ENCODE measurements around the gene NRAP.

NRAP gene

DNA sequence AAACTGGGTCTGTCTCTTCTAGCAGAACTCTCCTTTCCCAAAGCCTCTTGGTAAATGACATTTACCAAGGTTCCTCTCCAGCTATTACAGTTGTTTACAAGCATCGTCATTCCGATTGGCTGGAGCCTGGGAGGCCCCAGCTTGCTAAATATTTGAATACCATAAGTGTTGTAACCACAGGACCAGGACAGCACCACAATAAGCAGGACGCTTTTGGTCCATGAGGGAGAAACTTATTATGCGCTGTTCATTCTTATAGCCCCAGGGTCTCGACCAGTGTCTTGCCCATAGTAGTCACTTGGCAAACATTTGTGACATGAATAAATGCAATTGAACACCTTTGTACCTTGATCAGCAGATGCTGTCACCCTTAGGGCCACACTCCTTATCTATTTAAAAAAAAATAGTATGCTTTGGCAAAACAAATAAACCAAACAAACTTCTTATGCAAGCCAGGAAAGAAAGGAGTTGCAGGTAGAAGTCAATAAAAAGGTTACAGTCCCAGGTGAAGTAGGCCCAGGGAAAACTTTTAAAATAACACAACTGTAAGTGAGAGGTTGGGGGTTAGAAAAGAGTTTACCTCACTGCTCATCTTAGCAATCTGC lies 32.8 kb downstream of the NRAP start:
- no peak for DNase-seq

- no peak for DNase-seq
These were observed 35.2 kb downstream of the NRAP start for GRCh38 chr10:113628607-113629153.

- DNase-seq = no peak
These were observed 36.0 kb downstream of the NRAP start for GRCh38 chr10:113627836-113628235.

DNA sequence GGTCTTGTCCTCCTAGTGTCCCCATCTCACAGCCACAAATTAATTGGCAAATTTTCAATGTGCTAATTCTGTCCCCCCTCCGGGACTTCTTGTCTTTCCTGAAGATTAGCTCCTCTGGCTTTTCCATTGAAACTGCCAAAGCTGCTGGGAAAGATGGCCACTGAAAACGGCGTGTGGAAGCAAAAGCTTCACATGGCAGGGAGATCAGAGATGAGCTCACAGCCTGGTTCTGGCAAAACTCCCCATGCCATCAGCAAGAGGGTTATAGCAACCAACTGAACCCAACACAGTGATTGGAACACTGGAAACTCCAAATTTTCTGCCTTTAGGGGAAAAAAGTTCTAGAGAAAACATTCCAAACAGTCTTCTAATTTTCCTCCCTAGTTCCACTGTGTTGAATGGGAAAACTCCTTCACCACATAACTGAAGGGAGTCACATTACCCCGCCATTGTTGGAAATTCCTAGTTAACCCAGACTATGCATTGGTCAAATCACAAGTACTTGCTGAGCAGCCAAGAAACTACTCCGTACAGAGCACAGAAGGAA lies 37.0 kb downstream of the NRAP start:
- DNase-seq = no peak

- DNase-seq = no peak
These were observed 38.2 kb downstream of the NRAP start for GRCh38 chr10:113625461-113626186.

- no peak for DNase-seq
These were observed 41.0 kb downstream of the NRAP start for GRCh38 chr10:113622831-113623230.

DNA sequence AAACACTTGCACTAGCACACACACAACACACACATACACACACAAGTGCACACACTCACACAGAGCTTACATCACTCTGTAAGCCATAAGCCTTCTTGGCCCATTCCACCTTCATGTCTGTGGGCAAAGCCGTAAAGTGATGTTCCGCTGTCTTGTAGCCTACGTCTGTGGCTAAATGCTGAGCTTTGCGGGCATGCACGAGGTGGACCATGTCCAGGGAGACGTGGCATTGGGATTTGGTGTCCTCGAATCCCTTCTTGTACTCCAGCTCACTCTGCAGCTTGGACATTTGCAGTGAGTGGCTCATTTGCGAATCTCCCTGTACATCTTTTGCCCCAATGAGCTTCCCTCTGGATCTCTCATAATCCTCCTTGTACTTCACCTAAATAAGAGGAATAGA lies 42.0 kb downstream of the NRAP start:
- no peak for DNase-seq

GRCh38 chr10:113620936-113621335 lies 42.9 kb downstream of the NRAP start:
- no peak for DNase-seq

GRCh38 chr10:113620511-113620910 lies 43.3 kb downstream of the NRAP start:
- no peak for DNase-seq

DNA sequence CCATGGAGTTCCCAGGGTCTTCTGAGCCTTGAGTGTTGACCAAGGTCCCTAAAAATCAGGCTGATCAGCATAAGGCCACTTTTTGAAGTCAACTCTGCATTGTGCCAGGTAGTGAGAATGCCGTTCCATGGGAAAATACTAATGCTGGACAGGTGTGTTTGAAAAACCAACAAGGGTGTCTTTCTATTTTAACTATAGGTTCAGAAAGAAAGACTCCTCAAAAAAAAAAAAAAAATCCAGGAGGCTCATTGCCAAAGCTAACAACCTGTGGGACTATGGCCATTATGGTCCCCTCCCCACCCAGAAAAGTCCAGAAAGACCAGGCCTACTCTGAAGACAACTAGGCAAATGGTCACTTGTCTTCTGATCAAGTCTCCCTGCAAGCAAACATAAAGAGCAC lies 44.4 kb downstream of the NRAP start:
- no peak for DNase-seq

- no peak for DNase-seq
These were observed 45.5 kb downstream of the NRAP start for GRCh38 chr10:113618338-113618737.

DNA sequence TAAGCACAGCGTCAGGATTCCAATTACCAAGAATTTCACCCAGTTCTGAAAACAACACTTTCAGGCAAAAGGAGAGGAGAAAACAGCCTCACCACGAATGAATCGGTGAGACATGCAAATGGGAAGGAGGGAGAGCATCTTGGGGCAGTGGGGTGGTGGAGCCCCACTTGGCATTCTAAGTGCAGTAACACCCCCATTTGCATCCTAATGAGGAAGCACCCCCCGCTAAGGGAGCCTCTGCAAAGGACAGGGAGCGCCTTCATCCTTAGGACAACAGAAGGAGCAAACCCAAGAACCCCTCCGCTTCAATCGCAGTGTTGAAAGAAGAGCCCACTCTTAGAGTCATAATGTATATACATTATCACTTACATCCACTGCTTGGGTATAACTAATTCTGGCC lies 46.8 kb downstream of the NRAP start:
- no peak for DNase-seq

GRCh38 chr10:113616244-113617074 lies 47.4 kb downstream of the NRAP start:
- DNase-seq = no peak

DNA sequence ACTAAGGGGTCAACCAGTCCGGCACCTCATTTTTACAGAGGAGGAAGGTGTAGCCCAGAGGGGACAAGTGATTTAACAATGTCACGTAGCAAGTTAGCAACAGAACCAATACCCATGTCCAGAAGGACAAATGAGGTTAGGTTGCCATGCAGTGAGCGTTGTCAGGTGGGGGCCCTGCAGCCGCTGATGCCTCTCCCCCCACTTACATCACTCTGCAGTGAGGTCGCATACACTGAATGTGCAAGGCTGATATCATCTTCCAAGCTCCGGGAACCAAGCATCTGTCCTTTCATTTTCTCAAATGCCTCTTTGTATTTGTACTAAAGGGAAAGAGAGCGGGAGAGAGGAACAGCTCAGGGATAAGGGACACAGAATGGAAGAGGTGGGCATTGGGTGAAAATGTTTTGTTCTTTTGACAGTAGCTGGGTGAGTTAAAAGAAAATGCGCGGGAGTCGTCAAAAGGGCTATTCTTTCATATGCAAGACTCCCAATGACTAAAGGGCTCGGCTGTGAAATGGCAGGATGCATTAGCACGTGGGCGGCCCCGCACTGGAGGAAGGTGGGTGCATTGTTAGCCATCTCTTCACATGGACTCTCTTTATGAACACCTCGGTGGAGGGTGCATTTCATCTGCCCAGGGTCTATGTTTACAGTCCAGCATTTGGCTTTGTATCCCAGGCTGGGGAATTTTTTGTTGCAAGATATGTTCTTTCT lies 49.7 kb downstream of the NRAP start:
- DNase-seq = no peak

- DNase-seq = no peak
These were observed 50.4 kb downstream of the NRAP start for GRCh38 chr10:113613427-113613826.

DNA sequence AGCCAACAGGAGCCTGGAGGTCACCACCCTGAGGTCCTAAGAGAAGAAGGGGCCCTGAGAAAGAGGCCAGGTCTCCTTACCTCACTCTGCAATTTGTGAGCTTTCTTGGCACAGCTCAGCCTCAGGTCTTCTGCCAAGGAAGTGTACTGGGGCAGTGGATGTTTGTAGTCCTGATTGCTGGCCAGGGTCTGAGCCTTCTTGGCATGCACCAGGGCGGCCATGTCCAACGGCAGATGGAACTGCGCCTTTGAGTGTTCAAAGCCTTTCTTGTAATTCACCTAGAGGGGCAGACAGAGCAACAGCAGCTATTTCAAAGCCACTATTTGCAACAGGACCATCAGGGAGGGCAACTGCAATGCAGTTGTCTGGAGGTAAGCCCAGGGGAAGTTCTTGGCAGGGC lies 51.7 kb downstream of the NRAP start:
- DNase-seq = no peak

GRCh38 chr10:113610631-113611601 lies 52.9 kb downstream of the NRAP start:
- DNase-seq = no peak

- DNase-seq = no peak
These were observed 54.1 kb downstream of the NRAP start for GRCh38 chr10:113609704-113610108.

DNA sequence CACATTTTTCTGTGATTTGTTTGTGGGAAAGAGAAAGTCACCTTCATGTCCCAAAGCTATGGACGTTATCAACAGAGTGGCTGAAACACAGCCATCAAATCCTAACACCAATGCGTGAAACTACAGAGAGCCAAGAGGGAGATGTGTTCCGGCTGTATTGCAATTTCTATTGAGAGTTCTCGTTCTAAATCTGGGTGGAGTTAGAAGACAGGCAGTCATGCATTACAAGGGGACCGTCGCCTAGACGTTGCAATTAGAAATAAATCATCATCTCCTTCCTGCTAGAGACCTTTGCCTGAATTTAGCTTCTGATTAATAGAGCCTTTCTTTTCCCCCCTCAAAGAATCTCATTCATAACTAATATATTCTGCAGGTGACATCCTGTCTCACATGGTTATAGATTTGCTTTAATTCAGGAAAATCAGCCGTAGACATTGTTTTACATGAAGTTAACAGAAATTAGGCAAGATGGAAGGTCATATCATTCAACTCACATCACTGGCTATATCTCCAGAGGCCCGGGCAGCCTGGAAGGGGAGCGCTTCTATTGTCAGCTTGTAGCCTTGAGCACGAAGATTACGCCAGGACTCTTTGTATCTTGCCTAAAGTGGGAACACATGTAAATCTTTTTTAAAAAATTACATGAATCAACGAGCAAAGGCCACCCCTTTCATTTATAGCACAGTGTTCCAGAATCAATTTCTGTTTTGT lies 58.4 kb downstream of the NRAP start:
- DNase-seq = no peak

DNA sequence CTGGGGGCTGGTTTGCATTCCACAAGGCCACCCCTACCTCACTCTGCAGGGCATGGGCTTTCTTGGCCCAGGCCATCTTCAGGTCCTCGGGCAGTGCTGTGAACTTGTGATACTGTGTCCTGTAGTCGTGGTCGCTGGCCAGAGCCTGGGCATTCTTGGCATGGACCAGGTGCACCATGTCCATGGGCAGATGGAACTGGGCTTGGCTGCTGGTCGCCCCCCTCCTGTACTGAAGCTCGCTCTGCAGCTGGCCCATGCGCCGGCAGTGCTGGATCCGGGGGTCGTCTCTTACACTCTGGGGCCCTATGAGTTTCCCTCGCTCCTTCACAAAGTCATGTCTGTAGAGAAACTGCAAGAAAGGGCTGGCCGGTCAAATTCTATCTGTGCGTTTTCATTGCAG lies 59.3 kb downstream of the NRAP start:
- no peak for DNase-seq

All from DMS79 treated with DMSO at 0.1 percent for 48 hours (cell line).